Measurements from ENCODE around the gene NR2C2. TPM values are rescaled to one million over a fixed set of nuclear protein-coding genes. Genes with fewer than 3 reads are reported as not detected.

The NR2C2 gene
- total and polyA plus RNA-seq, 2 donors from 2014 or later = 3.5 to 43.6 TPM

DNA sequence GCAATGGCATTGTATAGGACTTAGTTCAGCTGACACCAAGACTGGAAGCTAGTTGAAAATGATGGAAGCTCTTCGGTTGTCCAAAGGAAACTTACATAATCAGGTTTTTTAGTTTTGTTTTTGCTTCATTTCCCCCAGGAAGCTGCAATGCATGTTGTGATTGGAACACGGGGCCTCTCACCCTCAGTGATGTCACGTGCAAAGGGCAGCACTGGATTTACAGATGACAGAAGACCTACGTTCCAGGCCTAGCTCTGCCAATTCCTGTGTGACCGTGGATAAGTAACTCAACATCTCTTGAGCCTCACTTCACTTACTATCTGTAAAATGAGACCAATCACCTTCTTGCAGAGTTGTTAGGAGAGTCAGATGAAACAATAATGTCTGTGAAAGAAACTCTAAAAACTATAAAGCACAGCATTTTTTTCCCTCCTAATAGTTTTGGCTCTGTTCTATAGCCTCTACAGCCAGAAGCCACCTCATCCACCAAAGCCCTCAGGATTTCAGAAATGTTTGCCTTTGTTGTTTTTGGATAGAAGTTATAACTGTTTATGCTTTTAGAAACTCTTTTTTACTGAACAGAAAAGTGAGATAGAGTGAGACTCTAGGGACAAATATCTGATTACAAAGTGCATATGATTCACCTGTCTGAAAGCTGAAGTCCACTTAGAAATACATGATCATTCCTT lies 146.9 kb downstream of the NR2C2 start:
- H3K4me1 ChIP-seq (ENCODE audit: control insufficient read depth in 2 of 3, insufficient read depth in 2 of 3, low read depth in 1 of 3, low read length in 3 of 3) = peaks cover 0 to 8% (median 5%) of the 10 kb centered on the region in 3 donors
- no peaks in the 10 kb centered on the region for H3K27me3 ChIP-seq (ENCODE audit: control insufficient read depth, insufficient read depth, low read length)
- no peak overlapping the region for H3K4me3 ChIP-seq (ENCODE audit: low read length in 3 of 3)
- H3K27ac ChIP-seq (ENCODE audit: low read depth in 2 of 2, low read length in 2 of 2) = no peak overlapping the region
- TF ChIP-seq, protein P1, sequence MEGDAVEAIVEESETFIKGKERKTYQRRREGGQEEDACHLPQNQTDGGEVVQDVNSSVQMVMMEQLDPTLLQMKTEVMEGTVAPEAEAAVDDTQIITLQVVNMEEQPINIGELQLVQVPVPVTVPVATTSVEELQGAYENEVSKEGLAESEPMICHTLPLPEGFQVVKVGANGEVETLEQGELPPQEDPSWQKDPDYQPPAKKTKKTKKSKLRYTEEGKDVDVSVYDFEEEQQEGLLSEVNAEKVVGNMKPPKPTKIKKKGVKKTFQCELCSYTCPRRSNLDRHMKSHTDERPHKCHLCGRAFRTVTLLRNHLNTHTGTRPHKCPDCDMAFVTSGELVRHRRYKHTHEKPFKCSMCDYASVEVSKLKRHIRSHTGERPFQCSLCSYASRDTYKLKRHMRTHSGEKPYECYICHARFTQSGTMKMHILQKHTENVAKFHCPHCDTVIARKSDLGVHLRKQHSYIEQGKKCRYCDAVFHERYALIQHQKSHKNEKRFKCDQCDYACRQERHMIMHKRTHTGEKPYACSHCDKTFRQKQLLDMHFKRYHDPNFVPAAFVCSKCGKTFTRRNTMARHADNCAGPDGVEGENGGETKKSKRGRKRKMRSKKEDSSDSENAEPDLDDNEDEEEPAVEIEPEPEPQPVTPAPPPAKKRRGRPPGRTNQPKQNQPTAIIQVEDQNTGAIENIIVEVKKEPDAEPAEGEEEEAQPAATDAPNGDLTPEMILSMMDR (IDR thresholded peaks at IDR 0.05; ENCODE audit: borderline replicate concordance, extremely low read depth, insufficient read depth) = no peak
- peaks cover 5 to 36% (median 21%) of the 10 kb centered on the region in 3 donors for H3K36me3 ChIP-seq (ENCODE audit: control insufficient read depth in 2 of 3, insufficient read depth in 3 of 3, low read length in 3 of 3)
- intact Hi-C loops (cut with DNase I) = no loop called here
- H3K9ac ChIP-seq (ENCODE audit: low read length in 3 of 3) = no peak overlapping the region
- DNase-seq (no peak), FAIRE-seq (no peak)
- H3K9me3 ChIP-seq (ENCODE audit: control insufficient read depth in 2 of 3, insufficient read depth in 1 of 3, low read length in 3 of 3) = no peaks in the 10 kb centered on the region

DNA sequence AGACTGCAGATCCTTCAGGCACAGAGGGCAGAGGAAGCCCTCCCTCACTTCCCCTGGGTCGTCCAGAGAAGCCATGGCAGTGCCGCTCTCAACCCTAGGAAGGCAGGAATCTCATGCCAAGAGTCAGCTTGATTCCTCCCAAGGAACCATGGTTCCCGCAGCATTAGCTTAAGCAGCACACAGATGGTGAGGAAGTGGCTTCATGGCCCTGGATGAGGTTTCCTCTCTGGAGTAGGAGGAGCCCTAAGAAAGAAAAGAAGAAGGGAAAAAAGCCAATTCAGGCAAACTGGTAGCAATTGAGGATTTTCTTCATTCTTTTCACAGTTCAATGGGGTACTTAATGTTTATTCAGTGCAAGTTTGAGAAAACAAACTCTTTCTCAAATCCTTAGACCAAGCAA lies 148.7 kb downstream of the NR2C2 start:
- Histone ChIP-seq H3K36me3 (ENCODE audit: control insufficient read depth in 2 of 3, insufficient read depth in 3 of 3, low read length in 3 of 3) (peaks cover 0 to 26% (median 18%) of the 10 kb centered on the region in 3 donors), H3K4me1 (ENCODE audit: control insufficient read depth in 2 of 3, insufficient read depth in 2 of 3, low read depth in 1 of 3, low read length in 3 of 3) (peaks cover 0 to 15% (median 5%) of the 10 kb centered on the region in 3 donors), H3K9me3 (ENCODE audit: control insufficient read depth in 2 of 3, insufficient read depth in 1 of 3, low read length in 3 of 3) (no peaks in the 10 kb centered on the region), H3K4me3 (ENCODE audit: low read length in 3 of 3) (no peak overlapping the region), H3K9ac (ENCODE audit: low read length in 3 of 3) (no peak overlapping the region), H3K27ac (ENCODE audit: low read depth in 2 of 2, low read length in 2 of 2) (no peak overlapping the region), H3K27me3 (ENCODE audit: control insufficient read depth, insufficient read depth, low read length) (no peaks in the 10 kb centered on the region)
- TF ChIP-seq, protein P1 (IDR thresholded peaks at IDR 0.05; ENCODE audit: borderline replicate concordance, extremely low read depth, insufficient read depth) = no peak
- intact Hi-C loops (cut with DNase I) = no loop called here
- DNase-seq (no peak), FAIRE-seq (no peak)

DNA sequence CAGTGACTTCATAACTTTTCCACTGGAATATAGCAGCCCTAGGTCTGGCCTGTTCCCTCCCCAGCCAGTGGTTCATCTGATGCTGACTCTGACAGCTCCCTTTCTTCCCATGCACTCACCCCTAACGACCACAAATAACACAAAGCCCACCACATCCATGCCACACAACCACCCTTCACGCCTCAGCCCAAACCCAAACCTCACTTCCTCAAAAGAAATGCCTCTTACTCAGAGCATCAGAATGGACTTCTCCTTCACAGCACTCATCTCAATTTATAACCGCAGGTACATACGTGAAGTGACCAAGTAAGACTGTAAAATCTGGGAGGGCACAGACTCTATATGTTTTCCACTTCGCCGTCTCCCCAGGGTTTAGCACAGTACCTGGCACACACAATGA lies 150.5 kb downstream of the NR2C2 start:
- intact Hi-C loops (cut with DNase I) = no loop called here
- Histone ChIP-seq H3K9me3 (ENCODE audit: control insufficient read depth in 2 of 3, insufficient read depth in 1 of 3, low read length in 3 of 3) (no peaks in the 10 kb centered on the region), H3K27me3 (ENCODE audit: control insufficient read depth, insufficient read depth, low read length) (no peaks in the 10 kb centered on the region), H3K27ac (ENCODE audit: low read depth in 2 of 2, low read length in 2 of 2) (no peak overlapping the region), H3K4me1 (ENCODE audit: control insufficient read depth in 2 of 3, insufficient read depth in 2 of 3, low read depth in 1 of 3, low read length in 3 of 3) (peaks cover 0 to 15% (median 5%) of the 10 kb centered on the region in 3 donors), H3K9ac (ENCODE audit: low read length in 3 of 3) (peak overlapping the region in 2 of 3 donors; percentile 14 to 100), H3K4me3 (ENCODE audit: low read length in 3 of 3) (peak overlapping the region; percentile 93 to 100 (median 99)), H3K36me3 (ENCODE audit: control insufficient read depth in 2 of 3, insufficient read depth in 3 of 3, low read length in 3 of 3) (peaks cover 0 to 26% (median 18%) of the 10 kb centered on the region in 3 donors)
- FAIRE-seq (no peak), DNase-seq (no peak)
- TF ChIP-seq, protein P1 (IDR thresholded peaks at IDR 0.05; ENCODE audit: borderline replicate concordance, extremely low read depth, insufficient read depth) = no peak

Other genes starting within 250 kb of the NR2C2 start
- gene FGD5, start 128.6 kb upstream of the NR2C2 start, total RNA-seq = 40.1 TPM
- gene FGD5, start 128.6 kb upstream of the NR2C2 start, polyA plus RNA-seq (ENCODE audit: insufficient read depth, low read depth, low replicate concordance) = 18.7 TPM
- 57.2 TPM for gene MRPS25, start 117.7 kb downstream of the NR2C2 start, total RNA-seq
- gene MRPS25, start 117.7 kb downstream of the NR2C2 start, polyA plus RNA-seq (ENCODE audit: insufficient read depth, low read depth, low replicate concordance) = 89.2 TPM
- 24.0 TPM for gene RBSN, start 151.6 kb downstream of the NR2C2 start, total RNA-seq
- gene RBSN, start 151.6 kb downstream of the NR2C2 start, polyA plus RNA-seq (ENCODE audit: insufficient read depth, low read depth, low replicate concordance) = 5.7 TPM

Measured in kidney (tissue), 14 donors.